Measurements from ENCODE around the gene CRYBB2. TPM values are rescaled to one million over a fixed set of nuclear protein-coding genes. Genes with fewer than 3 reads are reported as not detected.

The CRYBB2 gene
- total RNA-seq, 5 donors from 2014 or later (not counting 1 experiment from before 2014, with no cell fraction given): not detected

GRCh38 chr22:25183949-25184619 lies 35.4 kb upstream of the CRYBB2 start:
- Histone ChIP-seq H3K4me1 (ENCODE audit: control insufficient read depth in 1 of 2, extremely low read depth in 1 of 2, insufficient read depth in 2 of 2, low read length in 2 of 2) (no peaks in the 10 kb centered on the region), H3K27ac (ENCODE audit: low read length) (no peak overlapping the region), H3K36me3 (ENCODE audit: control insufficient read depth in 2 of 2, extremely low read depth in 1 of 2, insufficient read depth in 1 of 2, low read length in 1 of 2) (peaks cover 3 to 17% of the 10 kb centered on the region in 2 donors), H3K9me3 (no peaks in the 10 kb centered on the region), H3K4me3 (ENCODE audit: control insufficient read depth in 1 of 2, extremely low read depth in 1 of 2, low read length in 1 of 2) (no peak overlapping the region), H3K27me3 (replicated peaks in 1 of 2; ENCODE audit: control insufficient read depth in 2 of 2, extremely low read depth in 1 of 2, insufficient read depth in 2 of 2, low read length in 1 of 2) (no peaks in the 10 kb centered on the region)
- no peak overlapping the region for H3K27ac Mint-ChIP-seq
- H3K4me1 Mint-ChIP-seq: no peaks in the 10 kb centered on the region
- POLR2A ChIA-PET: no interaction called here
- CTCF ChIA-PET: no interaction called here
- ATAC-seq (replicated peaks in 1 of 4): no peak
- H3K9me3 Mint-ChIP-seq: peaks cover 4 to 8% (median 7%) of the 10 kb centered on the region in 3 donors
- H3K4me3 Mint-ChIP-seq: no peak overlapping the region
- DNase-seq: no peak
- H3K27me3 Mint-ChIP-seq: no peaks in the 10 kb centered on the region
- peaks cover 23% of the 10 kb centered on the region for H3K36me3 Mint-ChIP-seq
- WGBS (ENCODE audit: insufficient coverage): 96% methylated on average over 4 of the region's 12 CpGs

DNA sequence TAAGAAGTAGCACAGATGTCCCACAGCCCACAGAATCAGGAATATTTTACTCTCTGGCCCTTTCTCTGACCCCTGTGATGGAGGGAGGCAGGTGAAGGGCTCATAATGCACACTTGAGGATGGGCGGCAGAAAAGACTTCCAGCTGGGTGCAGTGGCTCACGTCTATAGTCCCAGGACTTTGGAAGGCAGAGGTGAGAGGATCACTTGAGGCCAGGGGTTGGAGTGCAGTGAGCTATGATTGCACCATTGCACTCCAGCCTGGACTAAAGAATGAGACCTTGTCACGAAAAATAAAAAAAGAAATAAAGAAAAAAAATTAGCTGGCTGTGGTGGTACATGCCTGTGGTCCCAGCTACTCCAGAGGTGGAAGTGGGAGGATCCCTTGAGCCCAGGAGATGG lies 33.3 kb upstream of the CRYBB2 start:
- ChIA-PET CTCF (no interaction called here), POLR2A (no interaction called here)
- Histone ChIP-seq H3K4me3 (ENCODE audit: control insufficient read depth in 1 of 2, extremely low read depth in 1 of 2, low read length in 1 of 2) (no peak overlapping the region), H3K27ac (ENCODE audit: low read length) (no peak overlapping the region), H3K4me1 (ENCODE audit: control insufficient read depth in 1 of 2, extremely low read depth in 1 of 2, insufficient read depth in 2 of 2, low read length in 2 of 2) (no peaks in the 10 kb centered on the region), H3K9me3 (no peaks in the 10 kb centered on the region), H3K27me3 (replicated peaks in 1 of 2; ENCODE audit: control insufficient read depth in 2 of 2, extremely low read depth in 1 of 2, insufficient read depth in 2 of 2, low read length in 1 of 2) (no peaks in the 10 kb centered on the region), H3K36me3 (ENCODE audit: control insufficient read depth in 2 of 2, extremely low read depth in 1 of 2, insufficient read depth in 1 of 2, low read length in 1 of 2) (peaks cover 0 to 21% of the 10 kb centered on the region in 2 donors)
- H3K27me3 Mint-ChIP-seq: no peaks in the 10 kb centered on the region
- H3K4me1 Mint-ChIP-seq: no peaks in the 10 kb centered on the region
- no peak overlapping the region for H3K27ac Mint-ChIP-seq
- WGBS (ENCODE audit: insufficient coverage): 79% methylated on average over 3 of the region's 3 CpGs
- no peak overlapping the region for H3K4me3 Mint-ChIP-seq
- ATAC-seq (replicated peaks in 1 of 4) (no peak), DNase-seq (no peak)
- peaks cover 15% of the 10 kb centered on the region for H3K36me3 Mint-ChIP-seq
- H3K9me3 Mint-ChIP-seq: no peaks in the 10 kb centered on the region

- Histone ChIP-seq H3K4me1 (ENCODE audit: control insufficient read depth in 1 of 2, extremely low read depth in 1 of 2, insufficient read depth in 2 of 2, low read length in 2 of 2) (no peaks in the 10 kb centered on the region), H3K9me3 (no peaks in the 10 kb centered on the region), H3K4me3 (ENCODE audit: control insufficient read depth in 1 of 2, extremely low read depth in 1 of 2, low read length in 1 of 2) (no peak overlapping the region), H3K27ac (ENCODE audit: low read length) (no peak overlapping the region), H3K36me3 (ENCODE audit: control insufficient read depth in 2 of 2, extremely low read depth in 1 of 2, insufficient read depth in 1 of 2, low read length in 1 of 2) (peaks cover 3 to 28% of the 10 kb centered on the region in 2 donors), H3K27me3 (replicated peaks in 1 of 2; ENCODE audit: control insufficient read depth in 2 of 2, extremely low read depth in 1 of 2, insufficient read depth in 2 of 2, low read length in 1 of 2) (no peaks in the 10 kb centered on the region)
- ChIA-PET CTCF (no interaction called here), POLR2A (no interaction called here)
- H3K36me3 Mint-ChIP-seq: peaks cover 14% of the 10 kb centered on the region
- no peaks in the 10 kb centered on the region for H3K9me3 Mint-ChIP-seq
- no peaks in the 10 kb centered on the region for H3K27me3 Mint-ChIP-seq
- no peak overlapping the region for H3K27ac Mint-ChIP-seq
- H3K4me3 Mint-ChIP-seq: no peak overlapping the region
- ATAC-seq (replicated peaks in 1 of 4) (no peak), DNase-seq (no peak)
- H3K4me1 Mint-ChIP-seq: no peaks in the 10 kb centered on the region
- no CpG with 5 or more reads among the region's 6 CpGs for WGBS (ENCODE audit: insufficient coverage)
Observed at GRCh38 chr22:25187469-25187868, 32.0 kb upstream of the CRYBB2 start.

DNA sequence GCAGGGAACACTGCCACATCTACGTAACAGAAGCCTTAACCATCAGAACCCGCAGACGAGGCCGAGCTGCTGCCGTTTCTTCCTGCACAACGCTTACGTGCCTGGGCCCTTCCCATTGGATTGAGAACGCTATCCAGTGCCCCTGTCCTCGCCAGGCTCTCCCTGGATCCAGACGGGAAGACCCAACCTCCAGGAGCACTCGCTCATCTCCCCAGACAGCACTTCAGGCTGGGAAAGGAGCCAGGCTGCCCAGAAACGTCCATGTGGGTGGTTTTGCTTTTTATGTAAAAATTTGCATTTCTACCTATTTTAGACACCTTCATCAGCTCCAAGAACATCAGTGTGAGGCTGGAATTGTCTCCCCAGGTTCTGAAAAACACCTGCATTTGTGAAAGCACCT lies 27.0 kb upstream of the CRYBB2 start:
- ATAC-seq (replicated peaks in 1 of 4): no peak
- Histone ChIP-seq H3K36me3 (ENCODE audit: control insufficient read depth in 2 of 2, extremely low read depth in 1 of 2, insufficient read depth in 1 of 2, low read length in 1 of 2) (peaks cover 11 to 23% of the 10 kb centered on the region in 2 donors), H3K4me1 (ENCODE audit: control insufficient read depth in 1 of 2, extremely low read depth in 1 of 2, insufficient read depth in 2 of 2, low read length in 2 of 2) (no peaks in the 10 kb centered on the region), H3K4me3 (ENCODE audit: control insufficient read depth in 1 of 2, extremely low read depth in 1 of 2, low read length in 1 of 2) (no peak overlapping the region), H3K9me3 (no peaks in the 10 kb centered on the region), H3K27me3 (replicated peaks in 1 of 2; ENCODE audit: control insufficient read depth in 2 of 2, extremely low read depth in 1 of 2, insufficient read depth in 2 of 2, low read length in 1 of 2) (no peaks in the 10 kb centered on the region), H3K27ac (ENCODE audit: low read length) (no peak overlapping the region)
- 95% methylated on average over 8 of the region's 12 CpGs for WGBS (ENCODE audit: insufficient coverage)
- no peaks in the 10 kb centered on the region for H3K4me1 Mint-ChIP-seq
- CTCF ChIA-PET: no interaction called here
- POLR2A ChIA-PET: no interaction called here
- peaks cover 31% of the 10 kb centered on the region for H3K36me3 Mint-ChIP-seq
- no peak overlapping the region for H3K4me3 Mint-ChIP-seq
- H3K27ac Mint-ChIP-seq: no peak overlapping the region
- no peaks in the 10 kb centered on the region for H3K9me3 Mint-ChIP-seq
- H3K27me3 Mint-ChIP-seq: no peaks in the 10 kb centered on the region
- DNase-seq: no peak

- ATAC-seq (replicated peaks in 1 of 4) (no peak), DNase-seq (no peak)
- Histone ChIP-seq H3K27me3 (replicated peaks in 1 of 2; ENCODE audit: control insufficient read depth in 2 of 2, extremely low read depth in 1 of 2, insufficient read depth in 2 of 2, low read length in 1 of 2) (no peaks in the 10 kb centered on the region), H3K4me1 (ENCODE audit: control insufficient read depth in 1 of 2, extremely low read depth in 1 of 2, insufficient read depth in 2 of 2, low read length in 2 of 2) (no peaks in the 10 kb centered on the region), H3K27ac (ENCODE audit: low read length) (no peak overlapping the region), H3K9me3 (no peaks in the 10 kb centered on the region), H3K4me3 (ENCODE audit: control insufficient read depth in 1 of 2, extremely low read depth in 1 of 2, low read length in 1 of 2) (no peak overlapping the region), H3K36me3 (ENCODE audit: control insufficient read depth in 2 of 2, extremely low read depth in 1 of 2, insufficient read depth in 1 of 2, low read length in 1 of 2) (peaks cover 11 to 26% of the 10 kb centered on the region in 2 donors)
- WGBS (ENCODE audit: insufficient coverage): no CpG with 5 or more reads among the region's 4 CpGs
- ChIA-PET CTCF (no interaction called here), POLR2A (interaction anchor here in 1 of 2 donors (0.6 kb wide), 1 partner anchor 58 kb away, joined by 4 read pairs; no protein-coding TSS in a partner anchor)
- Mint-ChIP-seq H3K4me3 (no peak overlapping the region), H3K36me3 (peaks cover 35% of the 10 kb centered on the region), H3K9me3 (no peaks in the 10 kb centered on the region), H3K27ac (no peak overlapping the region), H3K4me1 (no peaks in the 10 kb centered on the region), H3K27me3 (no peaks in the 10 kb centered on the region)
Observed at GRCh38 chr22:25193130-25193529, 26.3 kb upstream of the CRYBB2 start.

- Mint-ChIP-seq H3K4me1 (no peaks in the 10 kb centered on the region), H3K36me3 (peaks cover 35% of the 10 kb centered on the region), H3K4me3 (no peak overlapping the region), H3K27ac (no peak overlapping the region), H3K27me3 (no peaks in the 10 kb centered on the region), H3K9me3 (no peaks in the 10 kb centered on the region)
- no peak overlapping the region for H3K27ac ChIP-seq (ENCODE audit: low read length)
- H3K9me3 ChIP-seq: no peaks in the 10 kb centered on the region
- ATAC-seq (replicated peaks in 1 of 4) (no peak), DNase-seq (no peak)
- no peak overlapping the region for H3K4me3 ChIP-seq (ENCODE audit: control insufficient read depth in 1 of 2, extremely low read depth in 1 of 2, low read length in 1 of 2)
- CTCF ChIA-PET: no interaction called here
- no peaks in the 10 kb centered on the region for H3K4me1 ChIP-seq (ENCODE audit: control insufficient read depth in 1 of 2, extremely low read depth in 1 of 2, insufficient read depth in 2 of 2, low read length in 2 of 2)
- H3K27me3 ChIP-seq (replicated peaks in 1 of 2; ENCODE audit: control insufficient read depth in 2 of 2, extremely low read depth in 1 of 2, insufficient read depth in 2 of 2, low read length in 1 of 2): no peaks in the 10 kb centered on the region
- peaks cover 11 to 26% of the 10 kb centered on the region in 2 donors for H3K36me3 ChIP-seq (ENCODE audit: control insufficient read depth in 2 of 2, extremely low read depth in 1 of 2, insufficient read depth in 1 of 2, low read length in 1 of 2)
- WGBS (ENCODE audit: insufficient coverage): 88% methylated on average over 2 of the region's 3 CpGs
- POLR2A ChIA-PET: interaction anchor here in 1 of 2 donors (0.6 kb wide), 1 partner anchor 57 kb away, joined by 4 read pairs; no protein-coding TSS in a partner anchor
Observed at GRCh38 chr22:25193548-25193947, 25.9 kb upstream of the CRYBB2 start.
